Parathyroid adenoma (tissue), 2 donors: ENCODE measurements around the gene DSG3.
"Not testable (repeated sequence)": the region's sequence is repeated elsewhere in the genome, so short reads cannot be mapped to it uniquely, and the experiment has no call there.

Experiments
- H2AFZ ChIP-seq: fragments of 300-600 bp; sonication (generic); one replicate; pipeline ENCODE4 v1.7.0; 2017; ENCODE audit warnings: antibody characterized with exemption, mild to moderate bottlenecking
- H3K27ac ChIP-seq: fragments of 300-600 bp; sonication (generic); one replicate; pipeline ENCODE4 v1.7.0; 2017
- H3K27me3 ChIP-seq: fragments of 300-600 bp; sonication (generic); one replicate; pipeline ENCODE4 v1.7.0; 2017; ENCODE audit warnings: low read length; ENCODE audit not compliant: control insufficient read depth, insufficient read depth
- H3K36me3 ChIP-seq: fragments of 300-600 bp; sonication (generic); one replicate; pipeline ENCODE4 v1.7.0; 2017; ENCODE audit warnings: low read length; ENCODE audit not compliant: control insufficient read depth, insufficient read depth
- H3K4me1 ChIP-seq: fragments of 300-600 bp; sonication (generic); one replicate; pipeline ENCODE4 v1.7.0; 2017; ENCODE audit warnings: control low read depth
- H3K4me2 ChIP-seq: fragments of 300-600 bp; sonication (generic); one replicate; pipeline ENCODE4 v1.7.0; 2017; ENCODE audit warnings: low read length
- H3K4me3 ChIP-seq: fragments of 300-600 bp; sonication (generic); one replicate; pipeline ENCODE4 v1.7.0; 2017; ENCODE audit warnings: low read depth, low read length
- H3K79me2 ChIP-seq: fragments of 300-600 bp; sonication (generic); one replicate; pipeline ENCODE4 v1.7.0; 2017; ENCODE audit warnings: control low read depth
- H3K9ac ChIP-seq: fragments of 300-600 bp; sonication (generic); one replicate; pipeline ENCODE4 v1.7.0; 2017; ENCODE audit warnings: mild to moderate bottlenecking
- H3K9me3 ChIP-seq: fragments of 300-600 bp; sonication (generic); one replicate; pipeline ENCODE4 v1.7.0; 2017; ENCODE audit warnings: low read length; ENCODE audit not compliant: control insufficient read depth
- TF ChIP-seq, protein P1 (sequence below): fragments of 300-600 bp; sonication (generic); IDR thresholded peaks from one replicate; pipeline ENCODE4 v1.7.0; 2017; ENCODE audit warnings: antibody characterized with exemption, mild to moderate bottlenecking
- donor health status: primary hyperparathyroidism.

The DSG3 gene

DNA sequence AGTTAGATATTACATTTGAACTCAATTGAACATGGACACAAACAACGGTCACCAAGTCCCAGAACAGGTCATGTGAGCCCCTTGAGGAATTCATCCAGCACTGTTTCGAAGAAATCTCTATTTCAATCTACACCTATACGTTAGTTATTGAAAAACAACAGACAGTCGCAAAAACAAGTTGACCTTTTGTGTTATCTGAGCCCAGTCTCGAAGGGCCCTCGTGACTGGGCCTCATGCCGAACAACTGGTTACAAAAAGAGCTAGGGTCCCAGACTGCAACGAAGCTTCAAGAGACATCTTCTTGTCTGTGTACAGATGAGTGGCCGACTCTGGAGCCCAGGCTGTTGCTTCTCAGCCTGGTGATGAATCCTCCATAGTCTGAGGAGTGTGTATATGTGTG is 45.1 kb downstream of the DSG3 start:
- Histone ChIP-seq H3K4me1 (no peaks in the 10 kb centered on the region), H3K4me2 (no peak overlapping the region), H2AFZ (no peak overlapping the region), H3K4me3 (no peak overlapping the region), H3K9me3 (no peaks in the 10 kb centered on the region), H3K9ac (no peak overlapping the region), H3K79me2 (no peaks in the 10 kb centered on the region), H3K27me3 (no peaks in the 10 kb centered on the region), H3K27ac (no peak overlapping the region), H3K36me3 (no peaks in the 10 kb centered on the region)
- TF ChIP-seq, protein P1, sequence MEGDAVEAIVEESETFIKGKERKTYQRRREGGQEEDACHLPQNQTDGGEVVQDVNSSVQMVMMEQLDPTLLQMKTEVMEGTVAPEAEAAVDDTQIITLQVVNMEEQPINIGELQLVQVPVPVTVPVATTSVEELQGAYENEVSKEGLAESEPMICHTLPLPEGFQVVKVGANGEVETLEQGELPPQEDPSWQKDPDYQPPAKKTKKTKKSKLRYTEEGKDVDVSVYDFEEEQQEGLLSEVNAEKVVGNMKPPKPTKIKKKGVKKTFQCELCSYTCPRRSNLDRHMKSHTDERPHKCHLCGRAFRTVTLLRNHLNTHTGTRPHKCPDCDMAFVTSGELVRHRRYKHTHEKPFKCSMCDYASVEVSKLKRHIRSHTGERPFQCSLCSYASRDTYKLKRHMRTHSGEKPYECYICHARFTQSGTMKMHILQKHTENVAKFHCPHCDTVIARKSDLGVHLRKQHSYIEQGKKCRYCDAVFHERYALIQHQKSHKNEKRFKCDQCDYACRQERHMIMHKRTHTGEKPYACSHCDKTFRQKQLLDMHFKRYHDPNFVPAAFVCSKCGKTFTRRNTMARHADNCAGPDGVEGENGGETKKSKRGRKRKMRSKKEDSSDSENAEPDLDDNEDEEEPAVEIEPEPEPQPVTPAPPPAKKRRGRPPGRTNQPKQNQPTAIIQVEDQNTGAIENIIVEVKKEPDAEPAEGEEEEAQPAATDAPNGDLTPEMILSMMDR: no peak

GRCh38 chr18:31493171-31493570 is 45.6 kb downstream of the DSG3 start:
- Histone ChIP-seq H3K36me3 (no peaks in the 10 kb centered on the region), H3K4me3 (no peak overlapping the region), H2AFZ (no peak overlapping the region), H3K9me3 (no peaks in the 10 kb centered on the region), H3K27ac (no peak overlapping the region), H3K79me2 (no peaks in the 10 kb centered on the region), H3K4me2 (no peak overlapping the region), H3K4me1 (no peaks in the 10 kb centered on the region), H3K9ac (no peak overlapping the region), H3K27me3 (no peaks in the 10 kb centered on the region)
- TF ChIP-seq, protein P1: no peak

DNA sequence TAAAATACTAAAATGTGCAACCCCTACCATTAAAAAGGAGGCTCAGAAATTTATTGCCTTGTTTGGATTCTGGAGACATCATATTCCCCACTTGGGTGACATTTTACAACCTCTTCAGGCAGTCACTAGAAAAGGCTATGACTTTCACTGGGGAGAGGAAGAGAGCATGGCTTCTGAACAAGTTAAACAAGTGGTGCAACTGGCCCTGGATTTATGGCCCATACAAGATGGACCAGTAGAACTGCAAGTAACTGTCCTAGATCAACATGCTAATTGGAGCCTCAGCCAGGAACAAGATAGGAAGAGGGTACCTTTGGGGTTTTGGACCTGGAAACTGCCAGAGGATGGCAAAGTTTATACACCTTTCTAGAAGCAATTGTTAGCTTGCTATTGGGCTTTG is 46.4 kb downstream of the DSG3 start:
- TF ChIP-seq, protein P1: no peak
- H3K27me3 ChIP-seq: no peaks in the 10 kb centered on the region
- no peak overlapping the region for H3K9ac ChIP-seq
- no peaks in the 10 kb centered on the region for H3K9me3 ChIP-seq
- H3K79me2 ChIP-seq: no peaks in the 10 kb centered on the region
- no peaks in the 10 kb centered on the region for H3K4me1 ChIP-seq
- no peaks in the 10 kb centered on the region for H3K36me3 ChIP-seq
- H2AFZ ChIP-seq: no peak overlapping the region
- H3K27ac ChIP-seq: no peak overlapping the region
- no peak overlapping the region for H3K4me3 ChIP-seq
- no peak overlapping the region for H3K4me2 ChIP-seq

DNA sequence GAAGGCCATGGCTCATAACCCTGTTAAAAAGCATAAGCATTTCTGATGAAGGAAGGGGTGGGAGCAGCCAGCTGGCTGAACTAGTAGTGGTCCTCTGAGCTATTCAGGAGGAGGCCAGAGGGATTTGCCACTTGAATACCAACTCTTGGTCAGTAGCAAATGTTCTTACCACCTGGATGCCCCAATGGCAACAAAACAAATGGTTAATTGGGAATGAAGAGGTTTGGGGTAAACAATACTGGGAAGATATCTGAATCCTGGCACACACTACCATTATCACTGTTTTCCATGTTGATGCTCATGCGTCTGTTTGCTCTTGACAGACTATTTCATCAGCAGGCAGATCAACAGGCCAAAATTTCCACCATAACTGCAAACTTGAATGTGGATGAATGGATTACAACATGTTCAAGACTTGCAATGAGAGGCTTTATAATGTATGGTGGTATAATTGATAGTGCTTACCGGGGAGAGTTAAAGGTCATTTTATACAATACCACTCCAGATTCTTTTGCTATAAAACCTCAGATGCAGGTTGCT is 47.2 kb downstream of the DSG3 start:
- H3K36me3 ChIP-seq, H3K4me3 ChIP-seq, H3K9me3 ChIP-seq, H3K4me2 ChIP-seq, H3K27me3 ChIP-seq, H2AFZ ChIP-seq, H3K4me1 ChIP-seq, H3K27ac ChIP-seq, H3K9ac ChIP-seq, H3K79me2 ChIP-seq: not testable (repeated sequence)

DNA sequence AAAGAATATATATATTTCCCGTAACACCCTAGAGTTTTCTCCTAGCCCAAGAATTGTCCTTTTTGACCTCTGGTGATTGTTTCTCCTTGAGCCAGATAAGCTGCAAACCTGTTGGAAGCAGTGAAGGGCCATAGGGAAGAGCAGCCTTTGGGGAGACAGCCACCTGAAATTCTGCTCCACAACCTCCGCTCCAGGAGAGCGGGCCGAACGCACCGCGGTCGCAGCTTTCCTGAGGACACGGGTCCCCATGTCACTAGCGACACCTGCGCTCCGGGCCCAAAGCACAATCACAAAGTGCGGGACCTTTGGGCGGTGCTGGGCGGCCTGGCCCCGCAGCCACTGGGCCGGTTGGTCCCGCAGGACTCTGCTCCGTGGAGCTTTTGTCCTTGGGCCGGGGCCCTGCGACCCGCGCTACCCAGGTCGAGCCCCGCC is 49.9 kb downstream of the DSG3 start:
- Histone ChIP-seq H3K79me2 (peaks cover 18% of the 10 kb centered on the region), H3K4me1 (peaks cover 9% of the 10 kb centered on the region), H3K4me2 (peak overlapping the region; percentile 67), H2AFZ (peak overlapping the region; percentile 94), H3K9me3 (no peaks in the 10 kb centered on the region), H3K9ac (peak overlapping the region; percentile 69), H3K4me3 (peak overlapping the region; percentile 98), H3K36me3 (no peaks in the 10 kb centered on the region), H3K27ac (peak overlapping the region; percentile 96), H3K27me3 (no peaks in the 10 kb centered on the region)
- TF ChIP-seq, protein P1: peak; percentile 6
